GM12873 (cell line): ENCODE measurements around the gene SERPINB1.

Experiments
- TF ChIP-seq, protein P1 (sequence below): IDR thresholded peaks from 2 replicates; pipeline ENCODE4 v1.5.1; 2012; ENCODE audit warnings: low read depth, mild to moderate bottlenecking, moderate library complexity, low read length, control low read depth; ENCODE audit not compliant: insufficient read depth; ENCODE audit errors: missing control alignments

Gene SERPINB1

DNA sequence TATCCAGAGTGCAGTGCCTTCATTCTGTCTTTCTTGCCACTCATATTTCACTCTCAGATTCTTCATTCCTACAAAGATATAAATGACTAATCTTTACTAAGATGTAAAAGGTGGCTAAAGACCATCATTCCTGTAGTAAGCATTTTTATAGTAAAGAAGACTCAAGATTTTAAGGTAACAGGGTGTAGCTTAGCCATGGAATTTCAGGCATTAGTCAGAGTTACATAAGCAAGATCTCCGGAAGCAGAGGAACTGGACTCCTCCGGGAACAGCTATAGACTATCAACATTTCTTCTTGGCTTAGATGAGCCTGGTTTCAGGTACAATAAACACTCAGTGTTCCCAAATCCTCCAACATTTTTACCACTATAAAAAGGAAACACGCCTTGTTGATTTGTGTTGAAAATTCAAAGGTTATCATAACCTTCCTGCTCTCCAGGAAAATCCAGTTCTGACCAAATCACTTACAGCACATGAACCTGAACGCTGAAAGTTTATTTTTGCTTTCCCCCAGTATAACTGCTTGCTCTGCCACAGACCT is 23.7 kb downstream of the SERPINB1 start:
- TF ChIP-seq, protein P1, sequence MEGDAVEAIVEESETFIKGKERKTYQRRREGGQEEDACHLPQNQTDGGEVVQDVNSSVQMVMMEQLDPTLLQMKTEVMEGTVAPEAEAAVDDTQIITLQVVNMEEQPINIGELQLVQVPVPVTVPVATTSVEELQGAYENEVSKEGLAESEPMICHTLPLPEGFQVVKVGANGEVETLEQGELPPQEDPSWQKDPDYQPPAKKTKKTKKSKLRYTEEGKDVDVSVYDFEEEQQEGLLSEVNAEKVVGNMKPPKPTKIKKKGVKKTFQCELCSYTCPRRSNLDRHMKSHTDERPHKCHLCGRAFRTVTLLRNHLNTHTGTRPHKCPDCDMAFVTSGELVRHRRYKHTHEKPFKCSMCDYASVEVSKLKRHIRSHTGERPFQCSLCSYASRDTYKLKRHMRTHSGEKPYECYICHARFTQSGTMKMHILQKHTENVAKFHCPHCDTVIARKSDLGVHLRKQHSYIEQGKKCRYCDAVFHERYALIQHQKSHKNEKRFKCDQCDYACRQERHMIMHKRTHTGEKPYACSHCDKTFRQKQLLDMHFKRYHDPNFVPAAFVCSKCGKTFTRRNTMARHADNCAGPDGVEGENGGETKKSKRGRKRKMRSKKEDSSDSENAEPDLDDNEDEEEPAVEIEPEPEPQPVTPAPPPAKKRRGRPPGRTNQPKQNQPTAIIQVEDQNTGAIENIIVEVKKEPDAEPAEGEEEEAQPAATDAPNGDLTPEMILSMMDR = no peak

DNA sequence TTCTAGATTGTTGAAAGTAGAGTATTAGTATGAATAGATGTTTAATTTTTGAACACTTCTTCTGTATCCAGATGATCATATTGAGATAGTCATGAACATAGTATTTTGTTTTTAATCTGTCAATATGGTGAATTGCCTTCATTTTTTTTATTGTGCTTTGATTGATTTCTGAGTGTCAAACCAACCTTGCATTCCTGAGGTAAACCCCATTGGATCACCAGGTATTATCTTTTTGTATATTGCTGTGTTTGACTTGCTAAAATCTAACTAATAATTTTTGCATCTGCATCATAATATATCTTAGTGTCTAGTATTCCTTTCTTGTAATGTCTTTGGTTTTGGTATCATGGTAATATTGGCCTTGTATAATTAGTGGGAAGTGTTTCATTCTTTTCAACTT is 25.5 kb downstream of the SERPINB1 start:
- TF ChIP-seq, protein P1 = no peak

DNA sequence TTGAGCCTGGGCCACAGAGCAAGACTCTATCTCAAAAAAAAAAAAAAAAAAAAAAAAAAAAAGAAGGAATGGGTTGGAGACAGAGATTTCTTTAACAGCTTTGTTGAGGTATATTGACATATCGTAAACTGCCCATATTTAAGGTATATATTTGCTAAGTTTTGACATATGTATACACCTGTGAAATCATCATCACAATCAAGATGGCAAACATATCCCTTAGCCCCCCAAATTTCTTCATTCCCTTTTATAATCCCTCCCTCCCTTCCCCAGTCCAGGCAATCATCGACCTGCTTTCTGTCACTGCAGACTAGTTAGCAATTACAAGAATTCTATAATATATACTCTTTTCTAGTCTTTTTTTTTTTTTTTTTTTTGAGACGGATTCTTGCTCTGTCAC is 29.0 kb downstream of the SERPINB1 start:
- TF ChIP-seq, protein P1 = no peak

DNA sequence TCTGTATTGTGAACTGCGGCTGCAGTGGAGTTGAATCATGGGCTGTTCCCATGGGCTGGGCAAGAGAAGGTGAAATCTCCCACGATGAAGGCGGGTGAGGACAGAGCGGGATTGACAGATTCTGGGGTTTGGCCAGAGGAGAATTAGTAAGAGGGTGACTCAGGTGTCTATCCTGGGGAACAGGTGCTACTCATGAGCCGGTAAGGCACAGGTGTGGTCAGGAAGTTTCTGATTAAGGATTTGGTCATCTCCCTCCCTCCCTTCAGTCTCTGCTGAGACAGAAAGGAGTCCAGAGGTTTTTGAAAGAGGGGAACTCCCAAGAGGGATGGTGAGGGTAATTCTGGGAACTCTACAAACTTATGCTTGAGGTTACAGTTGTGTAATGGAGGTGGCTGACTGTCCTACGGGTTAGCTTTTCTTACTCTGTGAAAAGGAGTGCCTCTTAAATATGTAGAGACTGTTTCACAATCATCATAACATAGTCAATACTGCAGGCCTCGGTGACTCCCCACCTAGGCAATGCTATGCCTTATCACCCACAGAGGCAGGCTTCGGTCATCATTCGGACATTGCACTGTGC is 31.5 kb downstream of the SERPINB1 start:
- TF ChIP-seq, protein P1 = no peak

DNA sequence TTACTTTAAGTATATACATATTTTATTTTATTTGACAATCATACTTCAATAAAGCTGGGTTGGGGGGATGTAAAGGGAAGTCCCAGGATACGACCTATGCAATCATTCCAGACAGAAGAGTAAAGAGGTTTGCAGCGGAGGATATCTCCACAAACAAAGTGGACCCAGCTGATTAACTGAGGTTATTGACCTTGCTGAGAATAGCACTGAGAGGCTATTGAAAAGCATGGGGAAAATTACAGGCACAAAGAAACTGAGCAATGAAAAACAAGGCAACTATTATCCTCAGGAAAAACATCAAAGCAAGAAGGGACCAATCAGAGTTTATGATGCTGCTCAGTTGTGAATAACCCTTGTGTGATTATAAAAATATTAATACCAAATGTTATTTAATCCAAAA is 32.6 kb downstream of the SERPINB1 start:
- TF ChIP-seq, protein P1 = no peak

DNA sequence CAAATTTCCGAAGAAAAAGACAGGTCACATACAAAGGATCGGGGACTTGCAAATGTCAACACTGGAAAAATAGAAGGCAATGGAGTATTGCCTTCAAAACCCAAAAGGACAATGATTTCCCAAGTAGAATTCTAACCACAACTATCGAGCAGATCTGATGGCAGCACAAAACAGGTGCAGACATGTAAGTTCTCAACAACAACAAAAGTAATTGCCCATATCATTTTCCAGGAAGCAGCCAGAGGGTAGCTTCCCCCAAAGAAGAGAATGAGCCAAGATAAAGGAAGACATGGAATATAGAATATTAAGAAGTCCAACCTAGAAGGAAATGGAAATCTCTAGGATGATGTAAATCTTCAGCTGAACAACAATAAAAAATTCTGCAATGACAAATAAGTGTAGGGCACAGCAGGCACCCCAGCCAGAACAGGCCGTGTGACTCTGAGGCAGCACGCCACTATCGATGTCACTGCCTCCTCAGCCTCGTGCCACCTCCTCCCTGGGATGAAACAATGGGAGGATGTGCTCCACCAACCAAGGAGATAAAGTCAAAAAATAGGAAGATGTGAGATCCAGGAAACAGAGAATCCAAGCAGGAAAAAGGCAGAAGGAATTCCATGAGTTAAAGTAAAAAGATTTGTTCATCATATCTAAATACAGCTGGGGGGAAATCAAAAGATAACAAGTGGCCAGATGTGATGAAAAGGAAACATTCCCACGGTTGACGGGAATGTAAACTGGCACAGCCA is 34.1 kb downstream of the SERPINB1 start:
- TF ChIP-seq, protein P1 = no peak

DNA sequence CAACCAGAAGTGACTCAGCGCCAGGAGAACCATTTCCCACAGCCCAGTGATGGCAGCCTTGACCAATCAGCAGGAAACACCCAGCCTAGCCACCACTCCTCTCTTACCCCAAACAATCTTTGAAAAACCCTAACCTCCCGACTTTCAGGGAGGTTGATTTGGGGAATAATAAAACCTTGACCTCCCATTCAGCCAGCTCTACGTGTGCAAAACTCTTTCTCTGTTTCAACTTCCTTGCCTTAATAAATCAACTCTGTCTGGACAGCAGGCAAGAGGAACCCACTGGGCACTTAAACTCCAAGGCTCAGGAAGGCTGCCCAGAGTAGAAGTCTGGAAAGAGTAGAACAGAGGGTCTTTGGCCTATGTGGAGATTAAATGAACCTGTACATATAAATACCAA is 35.0 kb downstream of the SERPINB1 start:
- TF ChIP-seq, protein P1 = no peak
